Testis (tissue), 2 donors: ENCODE measurements around the gene ARHGAP44.

Experiments used
- CTCF ChIP-seq, 3 experiments: fragments of 450-650 bp in 2 of 3; fragments of 200-600 bp in 1 of 3; sonication (generic) in 1 of 3; IDR thresholded peaks; one replicate each; pipeline ENCODE4 v1.5.1; 2016 to 2019; ENCODE audit warnings: antibody characterized with exemption in 3 of 3, mild to moderate bottlenecking in 2 of 3, moderate library complexity in 1 of 3
- POLR2A ChIP-seq: fragments of 450-650 bp; IDR thresholded peaks from one replicate; pipeline ENCODE4 v1.6.1; 2017; ENCODE audit warnings: antibody characterized with exemption, mild to moderate bottlenecking, moderate library complexity

GRCh38 chr17:12995896-12996295, 206.6 kb downstream of the ARHGAP44 start:
- TF ChIP-seq CTCF (IDR thresholded peaks at IDR 0.05) (no peak), POLR2A (no peak)
